Tibial nerve (tissue), 4 donors: Measurements from ENCODE around the gene CENPQ.
"Not testable (repeated sequence)": the region's sequence is repeated elsewhere in the genome, so short reads cannot be mapped to it uniquely, and the experiment has no call there.

Experiments used
- EP300 ChIP-seq, 2 donors: sonication (generic); formaldehyde crosslinking; IDR thresholded peaks; one replicate each; pipeline ENCODE4 v1.6.1; 2017; ENCODE audit warnings: antibody characterized with exemption in 2 of 2, mild to moderate bottlenecking in 1 of 2
- POLR2A ChIP-seq, 2 donors: fragments of 450-650 bp; IDR thresholded peaks; one replicate each; pipeline ENCODE4 v1.6.1; 2017; ENCODE audit warnings: antibody characterized with exemption in 2 of 2, mild to moderate bottlenecking in 2 of 2, moderate library complexity in 2 of 2
- TF ChIP-seq, protein P1 (sequence below), 5 experiments: fragments of 200-600 bp in 3 of 5; fragments of 450-650 bp in 2 of 5; sonication (generic) in 3 of 5; IDR thresholded peaks; one replicate each; pipeline ENCODE4 v1.5.1; 2016 to 2019; ENCODE audit warnings: antibody characterized with exemption in 5 of 5, mild to moderate bottlenecking in 3 of 5, moderate library complexity in 2 of 5

DNA sequence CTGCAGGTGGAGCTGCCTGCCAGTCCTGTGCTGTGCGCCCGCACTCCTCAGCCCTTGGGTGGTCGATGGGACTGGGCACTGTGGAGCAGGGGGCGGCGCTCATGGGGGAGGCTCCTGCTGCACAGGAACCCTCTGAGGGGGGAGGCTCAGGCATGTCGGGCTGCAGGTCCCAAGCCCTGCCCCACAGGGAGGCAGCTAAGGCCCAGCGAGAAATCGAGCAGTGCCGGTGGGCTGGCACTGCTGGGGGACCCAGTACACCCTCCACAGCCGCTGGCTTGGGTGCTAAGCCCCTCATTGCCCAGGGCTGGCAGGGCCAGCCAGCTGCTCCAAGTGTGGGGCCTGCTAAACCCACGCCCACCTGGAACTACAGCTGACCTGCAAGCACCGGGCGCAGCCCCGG is 20.2 kb downstream of the CENPQ start:
- TF ChIP-seq, protein P1, sequence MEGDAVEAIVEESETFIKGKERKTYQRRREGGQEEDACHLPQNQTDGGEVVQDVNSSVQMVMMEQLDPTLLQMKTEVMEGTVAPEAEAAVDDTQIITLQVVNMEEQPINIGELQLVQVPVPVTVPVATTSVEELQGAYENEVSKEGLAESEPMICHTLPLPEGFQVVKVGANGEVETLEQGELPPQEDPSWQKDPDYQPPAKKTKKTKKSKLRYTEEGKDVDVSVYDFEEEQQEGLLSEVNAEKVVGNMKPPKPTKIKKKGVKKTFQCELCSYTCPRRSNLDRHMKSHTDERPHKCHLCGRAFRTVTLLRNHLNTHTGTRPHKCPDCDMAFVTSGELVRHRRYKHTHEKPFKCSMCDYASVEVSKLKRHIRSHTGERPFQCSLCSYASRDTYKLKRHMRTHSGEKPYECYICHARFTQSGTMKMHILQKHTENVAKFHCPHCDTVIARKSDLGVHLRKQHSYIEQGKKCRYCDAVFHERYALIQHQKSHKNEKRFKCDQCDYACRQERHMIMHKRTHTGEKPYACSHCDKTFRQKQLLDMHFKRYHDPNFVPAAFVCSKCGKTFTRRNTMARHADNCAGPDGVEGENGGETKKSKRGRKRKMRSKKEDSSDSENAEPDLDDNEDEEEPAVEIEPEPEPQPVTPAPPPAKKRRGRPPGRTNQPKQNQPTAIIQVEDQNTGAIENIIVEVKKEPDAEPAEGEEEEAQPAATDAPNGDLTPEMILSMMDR (IDR thresholded peaks at IDR 0.05): not testable (repeated sequence)
- not testable (repeated sequence) for TF ChIP-seq POLR2A, EP300 (IDR thresholded peaks at IDR 0.05)
